Gastrocnemius medialis (tissue), 4 donors: ENCODE data around the gene GART. TPM values are rescaled to one million over a fixed set of nuclear protein-coding genes. Genes with fewer than 3 reads are reported as not detected.

Experiments
- ATAC-seq, 2 donors: fragments of 150-250 bp; one replicate each; pipeline ENCODE4 v1.9.1; 2016
- DNase-seq, 2 donors: peaks; one replicate each; pipeline ENCODE4 v3.0.0-alpha.2; 2019
- H3K27ac ChIP-seq, 4 donors: fragments of 200-600 bp; sonication (generic); 1 replicate in 1 of 4; 2 replicates in 3 of 4; pipeline ENCODE4 v1.5.1; 2016 to 2018; ENCODE audit warnings: mild to moderate bottlenecking in 2 of 4, moderate library complexity in 1 of 4
- H3K27me3 ChIP-seq, 3 donors: fragments of 200-600 bp; sonication (generic) in 2 of 3; 1 replicate in 1 of 3; 2 replicates in 2 of 3; pipeline versions ENCODE4 v1.5.1 to v1.6.0; 2016 to 2019; ENCODE audit warnings: mild to moderate bottlenecking in 1 of 3, moderate library complexity in 1 of 3
- H3K36me3 ChIP-seq, 2 donors: fragments of 200-600 bp; sonication (generic) in 1 of 2; one replicate each; pipeline ENCODE4 v1.5.1; 2017 to 2018
- H3K4me1 ChIP-seq, 2 donors: fragments of 200-600 bp; sonication (generic) in 1 of 2; one replicate each; pipeline ENCODE4 v1.5.1; 2016 to 2017; ENCODE audit warnings: mild to moderate bottlenecking in 2 of 2
- H3K4me3 ChIP-seq, 4 donors: fragments of 200-600 bp; sonication (generic) in 3 of 4; 1 replicate in 1 of 4; 2 replicates in 3 of 4; pipeline ENCODE4 v1.5.1; 2016 to 2019; ENCODE audit warnings: mild to moderate bottlenecking in 2 of 4
- H3K9me3 ChIP-seq, 3 donors: fragments of 200-600 bp; sonication (generic) in 2 of 3; 1 replicate in 1 of 3; 2 replicates in 2 of 3; pipeline ENCODE4 v1.5.1; 2016 to 2019
- POLR2A ChIP-seq, 2 donors: fragments of 450-650 bp; IDR thresholded peaks; one replicate each; pipeline ENCODE4 v1.6.1; 2017; ENCODE audit warnings: antibody characterized with exemption in 2 of 2, mild to moderate bottlenecking in 2 of 2, moderate library complexity in 2 of 2
- in situ Hi-C, 4 donors: fragments of 200-750 bp; cut with MboI; loops; one replicate each; pipeline versions ENCODE4 v1.15.0 to v1.8.0; 2017; ENCODE audit warnings: low sequenced_read_pairs in 4 of 4
- intact Hi-C: fragments of 100-400 bp; cut with DNase I; formaldehyde crosslinking; loops from one replicate; pipeline ENCODE4 v1.15.1; 2023; ENCODE audit warnings: low total_unique reads
- total RNA-seq, 4 donors: library from RNA; depleted of rRNA; stranded (reverse); fragments of >200 nt; gene quantifications; one replicate each; pipeline versions ENCODE4 v1.1.0 to v1.2.3, GENCODE V29; 2016
- TF ChIP-seq, protein P1 (sequence below), 5 experiments: fragments of 450-650 bp in 3 of 5; fragments of 200-600 bp in 2 of 5; sonication (generic) in 2 of 5; IDR thresholded peaks in 4 of 5; conservative IDR thresholded peaks in 1 of 5; 1 replicate in 4 of 5; 2 replicates in 1 of 5; pipeline ENCODE4 v1.5.1; 2016 to 2019; ENCODE audit warnings: antibody characterized with exemption in 5 of 5, mild to moderate bottlenecking in 3 of 5, moderate library complexity in 3 of 5

The GART gene
- total RNA-seq, 4 donors from 2014 or later, result 46.3 to 97.5 (median 55.4) TPM

DNA sequence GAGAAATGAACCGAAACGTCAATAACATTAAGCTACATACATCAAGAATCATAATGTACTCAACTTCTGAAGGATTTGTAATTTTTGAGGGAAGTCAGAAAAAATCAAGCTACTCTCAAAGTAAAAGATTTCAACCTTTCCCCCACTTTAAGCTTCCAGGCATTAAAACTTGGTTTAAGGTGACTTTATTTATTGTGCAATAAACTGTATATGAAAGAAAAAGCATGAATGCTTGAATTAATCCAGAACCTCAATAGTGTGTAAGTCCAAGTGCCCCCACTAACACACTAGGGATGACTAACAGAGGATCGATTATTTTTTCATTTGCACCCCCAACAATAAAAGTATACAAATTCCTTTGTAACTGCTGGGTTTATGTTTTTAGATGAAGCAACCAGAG is 10.9 kb downstream of the GART start:
- intact Hi-C loops (no loop called here), in situ Hi-C loops (loop anchor here in 1 of 4 donors (25.0 kb wide), 1 partner anchor 769 kb away; the partner anchor contains the start of gene PAXBP1)
- no peaks in the 10 kb centered on the region for H3K27me3 ChIP-seq
- ATAC-seq, result no peak
- peaks cover 0 to 98% of the 10 kb centered on the region in 2 donors for H3K36me3 ChIP-seq
- H3K4me3 ChIP-seq, result no peak overlapping the region
- no peak for TF ChIP-seq POLR2A (IDR thresholded peaks at IDR 0.05)
- TF ChIP-seq, protein P1, sequence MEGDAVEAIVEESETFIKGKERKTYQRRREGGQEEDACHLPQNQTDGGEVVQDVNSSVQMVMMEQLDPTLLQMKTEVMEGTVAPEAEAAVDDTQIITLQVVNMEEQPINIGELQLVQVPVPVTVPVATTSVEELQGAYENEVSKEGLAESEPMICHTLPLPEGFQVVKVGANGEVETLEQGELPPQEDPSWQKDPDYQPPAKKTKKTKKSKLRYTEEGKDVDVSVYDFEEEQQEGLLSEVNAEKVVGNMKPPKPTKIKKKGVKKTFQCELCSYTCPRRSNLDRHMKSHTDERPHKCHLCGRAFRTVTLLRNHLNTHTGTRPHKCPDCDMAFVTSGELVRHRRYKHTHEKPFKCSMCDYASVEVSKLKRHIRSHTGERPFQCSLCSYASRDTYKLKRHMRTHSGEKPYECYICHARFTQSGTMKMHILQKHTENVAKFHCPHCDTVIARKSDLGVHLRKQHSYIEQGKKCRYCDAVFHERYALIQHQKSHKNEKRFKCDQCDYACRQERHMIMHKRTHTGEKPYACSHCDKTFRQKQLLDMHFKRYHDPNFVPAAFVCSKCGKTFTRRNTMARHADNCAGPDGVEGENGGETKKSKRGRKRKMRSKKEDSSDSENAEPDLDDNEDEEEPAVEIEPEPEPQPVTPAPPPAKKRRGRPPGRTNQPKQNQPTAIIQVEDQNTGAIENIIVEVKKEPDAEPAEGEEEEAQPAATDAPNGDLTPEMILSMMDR (IDR thresholded peaks at IDR 0.05 in 4 of 5, conservative IDR thresholded peaks at IDR 0.05 in 1 of 5), result no peak
- no peak overlapping the region for H3K27ac ChIP-seq
- no peaks in the 10 kb centered on the region for H3K9me3 ChIP-seq
- DNase-seq, result no peak
- no peaks in the 10 kb centered on the region for H3K4me1 ChIP-seq

DNA sequence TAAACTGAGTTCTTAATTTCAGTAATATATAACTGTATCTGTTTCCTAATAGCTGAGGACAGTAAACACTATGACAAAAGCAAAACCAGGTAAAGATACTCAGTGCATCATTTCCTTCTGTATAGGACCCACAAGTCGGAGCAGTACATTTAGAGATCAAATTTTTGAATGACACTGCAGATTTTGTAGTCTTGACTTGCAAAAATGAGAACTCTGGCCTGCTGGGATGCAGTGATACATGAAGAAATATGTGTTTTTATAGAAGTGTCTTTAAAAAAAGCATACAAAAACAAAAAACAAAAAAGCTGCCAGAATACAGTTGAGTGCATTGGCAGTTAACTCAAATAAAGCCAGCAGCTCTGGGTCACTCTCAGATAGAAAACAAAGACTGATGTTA is 19.0 kb downstream of the GART start:
- peaks cover 0 to 63% of the 10 kb centered on the region in 2 donors for H3K36me3 ChIP-seq
- ATAC-seq, result no peak
- H3K27me3 ChIP-seq, result no peaks in the 10 kb centered on the region
- DNase-seq, result no peak
- H3K4me3 ChIP-seq, result no peak overlapping the region
- no peak for TF ChIP-seq POLR2A (IDR thresholded peaks at IDR 0.05)
- no peaks in the 10 kb centered on the region for H3K9me3 ChIP-seq
- no peak overlapping the region for H3K27ac ChIP-seq
- no peaks in the 10 kb centered on the region for H3K4me1 ChIP-seq
- in situ Hi-C loops, result loop anchor here in 1 of 4 donors (25.0 kb wide), 1 partner anchor 111 kb away; the partner anchor contains the start of gene IFNGR2
- intact Hi-C loops, result no loop called here

DNA sequence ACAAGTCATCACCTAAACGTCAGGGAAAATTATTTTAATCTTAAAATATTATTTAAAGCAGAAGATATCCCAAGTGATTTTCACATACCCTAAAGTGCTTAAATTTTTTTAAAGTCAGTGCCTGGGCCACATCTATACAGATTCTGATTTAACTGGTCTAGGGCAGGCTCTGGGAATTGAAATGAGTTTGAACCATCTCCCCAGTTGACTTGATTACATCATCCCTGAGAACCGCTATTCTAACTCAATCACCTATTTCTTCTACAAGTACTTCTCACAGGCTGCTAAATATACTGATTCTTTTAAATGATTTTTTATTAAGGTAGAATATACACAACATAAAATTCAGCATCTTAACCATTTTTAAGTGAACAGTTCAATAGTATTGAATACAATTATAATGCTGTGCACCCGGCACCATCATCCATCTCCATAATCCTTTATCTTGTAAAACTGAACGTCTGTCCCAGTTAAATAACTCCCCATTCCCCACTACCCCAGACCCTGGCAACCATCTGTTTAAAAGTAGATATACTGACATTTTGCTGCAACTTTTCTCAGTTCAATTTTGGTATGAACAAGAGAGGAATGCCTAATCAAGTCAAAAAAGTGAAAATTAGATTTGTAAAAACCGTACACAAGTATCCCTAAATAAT is 19.5 kb downstream of the GART start:
- no peak for TF ChIP-seq POLR2A (IDR thresholded peaks at IDR 0.05)
- TF ChIP-seq, protein P1 (IDR thresholded peaks at IDR 0.05 in 4 of 5, conservative IDR thresholded peaks at IDR 0.05 in 1 of 5), result no peak
- Histone ChIP-seq H3K36me3 (peaks cover 0 to 63% of the 10 kb centered on the region in 2 donors), H3K4me1 (no peaks in the 10 kb centered on the region), H3K9me3 (no peaks in the 10 kb centered on the region), H3K27ac (no peak overlapping the region), H3K4me3 (no peak overlapping the region), H3K27me3 (no peaks in the 10 kb centered on the region)
- in situ Hi-C loops (loop anchor here in 1 of 4 donors (25.0 kb wide), 1 partner anchor 110 kb away; the partner anchor contains the start of gene IFNGR2), intact Hi-C loops (no loop called here)
- DNase-seq, result no peak
- ATAC-seq, result no peak

DNA sequence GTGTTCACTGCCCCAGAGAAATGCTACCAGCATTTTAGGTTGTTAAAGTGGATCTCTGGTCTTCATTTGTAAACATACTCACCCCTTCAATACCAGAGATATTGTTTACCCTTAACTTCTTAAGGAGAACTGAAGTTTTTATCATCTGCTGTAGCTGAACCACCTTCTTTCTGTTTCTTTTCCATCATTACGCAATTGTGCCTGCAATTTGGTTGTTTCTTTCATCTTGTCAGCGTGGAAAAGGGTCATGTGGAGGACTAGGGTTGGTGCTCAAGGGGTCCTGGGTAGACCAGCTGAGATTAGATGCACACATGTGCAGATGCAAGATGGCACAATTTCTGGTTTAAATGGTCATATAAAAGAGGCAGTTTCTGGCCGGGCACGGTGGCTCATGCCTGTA is 23.0 kb downstream of the GART start:
- DNase-seq, result no peak
- Histone ChIP-seq H3K27ac (no peak overlapping the region), H3K4me1 (no peaks in the 10 kb centered on the region), H3K4me3 (no peak overlapping the region), H3K36me3 (peaks cover 0 to 72% of the 10 kb centered on the region in 2 donors), H3K9me3 (no peaks in the 10 kb centered on the region), H3K27me3 (no peaks in the 10 kb centered on the region)
- ATAC-seq, result no peak
- no peak for TF ChIP-seq POLR2A (IDR thresholded peaks at IDR 0.05)
- TF ChIP-seq, protein P1 (IDR thresholded peaks at IDR 0.05 in 4 of 5, conservative IDR thresholded peaks at IDR 0.05 in 1 of 5), result no peak
- intact Hi-C loops (no loop called here), in situ Hi-C loops (loop anchor here in 1 of 4 donors (25.0 kb wide), 1 partner anchor 107 kb away; the partner anchor contains the start of gene IFNGR2)

DNA sequence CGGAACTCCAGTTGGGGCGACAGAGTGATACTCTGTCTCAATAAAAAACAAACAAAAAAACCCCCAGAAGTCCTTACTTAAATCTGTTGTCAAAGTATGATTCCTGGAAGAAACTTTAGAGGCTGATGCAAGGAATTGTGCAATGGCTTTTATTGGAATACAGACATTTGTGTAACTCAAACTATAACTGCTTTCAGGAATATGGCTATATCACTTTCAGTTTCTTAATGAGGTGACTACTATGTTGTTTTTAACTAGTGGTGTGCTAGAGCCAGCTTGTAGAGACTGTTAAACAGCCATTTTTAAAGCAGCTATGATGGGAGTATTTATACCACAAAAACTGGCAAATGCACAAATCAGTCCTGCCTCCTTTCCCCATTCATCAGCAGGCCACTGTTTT is 27.7 kb downstream of the GART start:
- Histone ChIP-seq H3K4me1 (no peaks in the 10 kb centered on the region), H3K4me3 (no peak overlapping the region), H3K27ac (no peak overlapping the region), H3K9me3 (no peaks in the 10 kb centered on the region), H3K27me3 (no peaks in the 10 kb centered on the region), H3K36me3 (peaks cover 3 to 99% of the 10 kb centered on the region in 2 donors)
- in situ Hi-C loops, result loop anchor here in 1 of 4 donors (25.0 kb wide), 1 partner anchor 102 kb away; the partner anchor contains the start of gene IFNGR2
- intact Hi-C loops, result no loop called here
- ATAC-seq (peak in 1 of 2 donors; percentile 30), DNase-seq (no peak)
- TF ChIP-seq POLR2A (IDR thresholded peaks at IDR 0.05), result no peak
- TF ChIP-seq, protein P1 (IDR thresholded peaks at IDR 0.05 in 4 of 5, conservative IDR thresholded peaks at IDR 0.05 in 1 of 5), result no peak
